RWPE1 (cell line): ENCODE data around the gene P2RY1.

ENCODE experiments used
- CTCF ChIA-PET: fragments of 350-600 bp; sonication (Branson Sonifier 250); formaldehyde crosslinking; extraction: SDS; loops from one replicate; lab custom pipeline; 2021; lab: Yijun Ruan, JAX
- POLR2A ChIA-PET: fragments of 400-600 bp; formaldehyde crosslinking; extraction: SDS; loops from one replicate; lab custom pipeline; 2020; ENCODE audit warnings: antibody characterized with exemption; ENCODE audit not compliant: low non-redundant PET; lab: Yijun Ruan, JAX
- DNase-seq: peaks from one replicate; pipeline ENCODE4 v3.0.0; 2012; ENCODE audit warnings: low spot score
- H3K27ac ChIP-seq: fragments of 450-650 bp; 2 replicates; pipeline ENCODE4 v1.5.1; 2017
- TF ChIP-seq, protein P1 (sequence below): fragments of 450-650 bp; conservative IDR thresholded peaks from 2 replicates; pipeline ENCODE4 v1.5.1; 2017; ENCODE audit warnings: low read depth, mild to moderate bottlenecking

The P2RY1 gene

DNA sequence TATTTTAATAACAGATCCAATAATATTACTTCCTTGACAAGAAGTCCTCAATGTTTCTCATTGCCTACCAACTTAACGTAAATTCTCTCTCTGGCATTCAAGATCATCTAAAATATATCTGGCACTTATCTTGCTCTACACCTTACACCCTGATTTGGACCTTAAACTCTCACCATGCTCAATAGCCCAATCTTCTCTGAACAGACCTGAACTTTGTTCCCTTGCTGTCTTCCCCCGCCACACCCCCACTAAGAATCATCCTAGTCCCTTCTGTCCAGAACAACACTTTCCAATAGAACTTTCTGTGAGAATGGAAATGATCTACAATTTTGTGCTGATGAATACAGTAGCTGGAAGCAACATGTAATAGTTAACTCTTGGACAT is 44.9 kb downstream of the P2RY1 start:
- ChIA-PET POLR2A (no interaction called here), CTCF (interaction anchor here (0.7 kb wide), 1 partner anchor 24 kb away, joined by 3 read pairs; no protein-coding TSS in a partner anchor)
- DNase-seq: no peak
- H3K27ac ChIP-seq: no peak overlapping the region
- TF ChIP-seq, protein P1, sequence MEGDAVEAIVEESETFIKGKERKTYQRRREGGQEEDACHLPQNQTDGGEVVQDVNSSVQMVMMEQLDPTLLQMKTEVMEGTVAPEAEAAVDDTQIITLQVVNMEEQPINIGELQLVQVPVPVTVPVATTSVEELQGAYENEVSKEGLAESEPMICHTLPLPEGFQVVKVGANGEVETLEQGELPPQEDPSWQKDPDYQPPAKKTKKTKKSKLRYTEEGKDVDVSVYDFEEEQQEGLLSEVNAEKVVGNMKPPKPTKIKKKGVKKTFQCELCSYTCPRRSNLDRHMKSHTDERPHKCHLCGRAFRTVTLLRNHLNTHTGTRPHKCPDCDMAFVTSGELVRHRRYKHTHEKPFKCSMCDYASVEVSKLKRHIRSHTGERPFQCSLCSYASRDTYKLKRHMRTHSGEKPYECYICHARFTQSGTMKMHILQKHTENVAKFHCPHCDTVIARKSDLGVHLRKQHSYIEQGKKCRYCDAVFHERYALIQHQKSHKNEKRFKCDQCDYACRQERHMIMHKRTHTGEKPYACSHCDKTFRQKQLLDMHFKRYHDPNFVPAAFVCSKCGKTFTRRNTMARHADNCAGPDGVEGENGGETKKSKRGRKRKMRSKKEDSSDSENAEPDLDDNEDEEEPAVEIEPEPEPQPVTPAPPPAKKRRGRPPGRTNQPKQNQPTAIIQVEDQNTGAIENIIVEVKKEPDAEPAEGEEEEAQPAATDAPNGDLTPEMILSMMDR: no peak

DNA sequence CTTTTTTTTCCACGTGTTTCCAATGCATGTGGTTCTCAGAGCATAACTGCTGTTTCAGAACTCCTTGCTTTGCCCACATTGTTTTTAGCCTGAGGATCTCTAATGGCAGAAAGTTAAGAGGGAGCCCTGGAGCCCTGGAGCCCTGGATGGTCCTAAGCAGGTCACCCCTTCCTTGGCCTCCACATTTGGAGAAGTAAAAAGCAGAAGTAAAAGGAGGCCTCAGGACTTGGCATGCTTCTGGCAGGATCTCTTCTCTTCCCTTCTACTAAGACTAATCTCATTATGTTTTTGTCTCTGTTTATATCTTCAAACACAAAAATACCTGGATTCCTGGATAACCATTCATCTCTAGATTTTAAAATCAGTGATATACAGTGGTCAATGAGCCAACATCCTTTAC is 50.1 kb downstream of the P2RY1 start:
- CTCF ChIA-PET: no interaction called here
- POLR2A ChIA-PET: no interaction called here
- DNase-seq: no peak

More for the DNA sequence above, 50.1 kb downstream of the P2RY1 start:
- H3K27ac ChIP-seq: no peak overlapping the region
- TF ChIP-seq, protein P1: no peak
